ENCODE results near the gene ADCY7. TPM values are rescaled to one million over a fixed set of nuclear protein-coding genes. Genes with fewer than 3 reads are reported as not detected.
A peak's percentile ranks its signal among the peaks of the same experiment; 100 is the strongest.

Gene ADCY7
- total and polyA plus RNA-seq, 4 donors, result 20.9 to 105 (median 38.5) TPM

GRCh38 chr16:50276801-50277555, 10.6 kb downstream of the ADCY7 start:
- Histone ChIP-seq H3K9me3 (ENCODE audit: control insufficient read depth in 4 of 4, insufficient read depth in 3 of 4, low read length in 3 of 4) (no peaks in the 10 kb centered on the region), H3K27ac (ENCODE audit: low read depth in 1 of 2, low read length in 1 of 2) (peak overlapping the region in 1 of 2 donors; percentile 50), H3K9ac (ENCODE audit: insufficient read depth in 1 of 2, low read length in 2 of 2) (no peak overlapping the region), H3K36me3 (ENCODE audit: control insufficient read depth in 4 of 4, insufficient read depth in 4 of 4, low read length in 4 of 4) (no peaks in the 10 kb centered on the region), H3K4me3 (no peak overlapping the region), H3K27me3 (ENCODE audit: control insufficient read depth in 3 of 3, insufficient read depth in 3 of 3, low read length in 2 of 3) (no peaks in the 10 kb centered on the region), H3K4me1 (ENCODE audit: control insufficient read depth in 5 of 5, insufficient read depth in 5 of 5, low read length in 5 of 5) (peaks cover 0 to 13% (median under 1%) of the 10 kb centered on the region in 5 donors)
- DNase-seq (no peak), ATAC-seq (ENCODE audit: insufficient read depth, low FRiP score) (no peak)
- 74 to 86% methylated on average over 4 of the region's 4 CpGs for WGBS, 2 donors
- TF ChIP-seq CTCF (IDR thresholded peaks at IDR 0.05; ENCODE audit: control extremely low read depth, extremely low read depth), result no peak

- WGBS, 2 donors, result 56 to 74% methylated on average over 3 of the region's 3 CpGs
- Histone ChIP-seq H3K9ac (ENCODE audit: insufficient read depth in 1 of 2, low read length in 2 of 2) (no peak overlapping the region), H3K27ac (ENCODE audit: low read depth in 1 of 2, low read length in 1 of 2) (no peak overlapping the region), H3K4me1 (ENCODE audit: control insufficient read depth in 5 of 5, insufficient read depth in 5 of 5, low read length in 5 of 5) (peaks cover 0 to 16% (median 5%) of the 10 kb centered on the region in 5 donors), H3K36me3 (ENCODE audit: control insufficient read depth in 4 of 4, insufficient read depth in 4 of 4, low read length in 4 of 4) (no peaks in the 10 kb centered on the region), H3K4me3 (no peak overlapping the region), H3K27me3 (ENCODE audit: control insufficient read depth in 3 of 3, insufficient read depth in 3 of 3, low read length in 2 of 3) (no peaks in the 10 kb centered on the region), H3K9me3 (ENCODE audit: control insufficient read depth in 4 of 4, insufficient read depth in 3 of 4, low read length in 3 of 4) (no peaks in the 10 kb centered on the region)
- DNase-seq (no peak), ATAC-seq (ENCODE audit: insufficient read depth, low FRiP score) (no peak)
- no peak for TF ChIP-seq CTCF (IDR thresholded peaks at IDR 0.05; ENCODE audit: control extremely low read depth, extremely low read depth)
Measured at GRCh38 chr16:50278251-50278650, 11.9 kb downstream of the ADCY7 start.

- peak overlapping the region in 1 of 2 donors; percentile 42 for H3K27ac ChIP-seq (ENCODE audit: low read depth in 1 of 2, low read length in 1 of 2)
- 26 to 63% methylated on average over 2 of the region's 2 CpGs for WGBS, 2 donors
- no peak overlapping the region for H3K4me3 ChIP-seq
- H3K27me3 ChIP-seq (ENCODE audit: control insufficient read depth in 3 of 3, insufficient read depth in 3 of 3, low read length in 2 of 3), result no peaks in the 10 kb centered on the region
- DNase-seq (no peak), ATAC-seq (ENCODE audit: insufficient read depth, low FRiP score) (no peak)
- no peak overlapping the region for H3K9ac ChIP-seq (ENCODE audit: insufficient read depth in 1 of 2, low read length in 2 of 2)
- TF ChIP-seq CTCF (IDR thresholded peaks at IDR 0.05; ENCODE audit: control extremely low read depth, extremely low read depth), result no peak
- H3K9me3 ChIP-seq (ENCODE audit: control insufficient read depth in 4 of 4, insufficient read depth in 3 of 4, low read length in 3 of 4), result no peaks in the 10 kb centered on the region
- H3K36me3 ChIP-seq (ENCODE audit: control insufficient read depth in 4 of 4, insufficient read depth in 4 of 4, low read length in 4 of 4), result no peaks in the 10 kb centered on the region
- peaks cover 0 to 23% (median 9%) of the 10 kb centered on the region in 5 donors for H3K4me1 ChIP-seq (ENCODE audit: control insufficient read depth in 5 of 5, insufficient read depth in 5 of 5, low read length in 5 of 5)
Measured at GRCh38 chr16:50279504-50279865, 13.1 kb downstream of the ADCY7 start.

All from lung (tissue), 12 donors.